ENCODE measurements around the gene ATP11C. TPM values are rescaled to one million over a fixed set of nuclear protein-coding genes. Genes with fewer than 3 reads are reported as not detected.
"Not testable (repeated sequence)": the region's sequence is repeated elsewhere in the genome, so short reads cannot be mapped to it uniquely, and the experiment has no call there.

ATP11C gene
- total and polyA plus RNA-seq, 4 donors = 2.6 to 23.5 (median 10.0) TPM

DNA sequence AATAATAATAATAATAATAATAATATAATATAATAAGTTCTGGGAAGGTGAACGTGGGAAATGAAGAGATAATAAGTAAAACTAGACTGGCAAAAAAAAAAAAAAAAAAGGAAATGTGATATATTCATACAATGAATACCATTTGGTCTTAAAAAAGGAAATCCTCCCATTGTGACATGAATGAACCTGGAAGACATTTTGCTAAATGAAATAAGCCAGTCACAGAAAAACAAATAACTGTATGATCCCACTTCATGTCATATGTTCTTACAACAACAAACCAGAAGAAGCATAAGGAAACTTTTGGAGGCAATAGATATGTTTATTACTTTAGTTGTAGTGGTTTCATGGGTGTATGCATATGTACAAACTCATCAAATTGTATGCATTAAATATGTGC is 63.1 kb downstream of the ATP11C start:
- WGBS, 2 donors = 26 to 64% methylated on average over 1 of the region's 1 CpG
- no peak overlapping the region for H3K9ac ChIP-seq (ENCODE audit: insufficient read depth in 1 of 2, low read length in 2 of 2)
- no peaks in the 10 kb centered on the region for H3K9me3 ChIP-seq (ENCODE audit: control insufficient read depth in 4 of 4, insufficient read depth in 3 of 4, low read length in 3 of 4)
- no peak for DNase-seq
- no peaks in the 10 kb centered on the region for H3K27me3 ChIP-seq (ENCODE audit: control insufficient read depth in 3 of 3, insufficient read depth in 3 of 3, low read length in 2 of 3)
- H3K4me1 ChIP-seq (ENCODE audit: control insufficient read depth in 5 of 5, insufficient read depth in 5 of 5, low read length in 5 of 5) = no peaks in the 10 kb centered on the region
- H3K36me3 ChIP-seq (ENCODE audit: control insufficient read depth in 4 of 4, insufficient read depth in 4 of 4, low read length in 4 of 4) = no peaks in the 10 kb centered on the region
- no peak for ATAC-seq (ENCODE audit: insufficient read depth, low FRiP score)
- TF ChIP-seq, protein P1, sequence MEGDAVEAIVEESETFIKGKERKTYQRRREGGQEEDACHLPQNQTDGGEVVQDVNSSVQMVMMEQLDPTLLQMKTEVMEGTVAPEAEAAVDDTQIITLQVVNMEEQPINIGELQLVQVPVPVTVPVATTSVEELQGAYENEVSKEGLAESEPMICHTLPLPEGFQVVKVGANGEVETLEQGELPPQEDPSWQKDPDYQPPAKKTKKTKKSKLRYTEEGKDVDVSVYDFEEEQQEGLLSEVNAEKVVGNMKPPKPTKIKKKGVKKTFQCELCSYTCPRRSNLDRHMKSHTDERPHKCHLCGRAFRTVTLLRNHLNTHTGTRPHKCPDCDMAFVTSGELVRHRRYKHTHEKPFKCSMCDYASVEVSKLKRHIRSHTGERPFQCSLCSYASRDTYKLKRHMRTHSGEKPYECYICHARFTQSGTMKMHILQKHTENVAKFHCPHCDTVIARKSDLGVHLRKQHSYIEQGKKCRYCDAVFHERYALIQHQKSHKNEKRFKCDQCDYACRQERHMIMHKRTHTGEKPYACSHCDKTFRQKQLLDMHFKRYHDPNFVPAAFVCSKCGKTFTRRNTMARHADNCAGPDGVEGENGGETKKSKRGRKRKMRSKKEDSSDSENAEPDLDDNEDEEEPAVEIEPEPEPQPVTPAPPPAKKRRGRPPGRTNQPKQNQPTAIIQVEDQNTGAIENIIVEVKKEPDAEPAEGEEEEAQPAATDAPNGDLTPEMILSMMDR (IDR thresholded peaks at IDR 0.05; ENCODE audit: control extremely low read depth, extremely low read depth) = no peak
- H3K27ac ChIP-seq (ENCODE audit: low read depth in 1 of 2, low read length in 1 of 2) = no peak overlapping the region
- H3K4me3 ChIP-seq = no peak overlapping the region

DNA sequence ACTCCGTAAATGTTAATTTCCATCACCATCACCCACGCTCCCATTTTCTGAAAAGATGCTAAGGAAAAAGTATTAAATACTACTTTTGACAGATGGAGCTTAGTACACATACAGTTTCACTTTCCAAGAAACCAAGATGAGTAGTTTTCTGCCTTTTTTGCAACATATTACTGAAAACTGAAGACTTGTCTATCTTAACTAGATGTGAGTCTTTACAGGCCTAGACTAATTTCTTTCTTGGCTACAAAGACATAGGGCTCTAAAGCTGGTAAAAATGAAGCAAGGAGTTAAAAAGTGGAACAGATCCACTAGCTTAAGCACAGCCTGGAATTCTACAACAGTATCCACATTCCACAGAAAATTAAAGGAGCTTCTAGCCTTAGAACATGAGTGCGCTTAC is 68.2 kb downstream of the ATP11C start:
- no peak for ATAC-seq (ENCODE audit: insufficient read depth, low FRiP score)
- Histone ChIP-seq H3K9ac (ENCODE audit: insufficient read depth in 1 of 2, low read length in 2 of 2) (no peak overlapping the region), H3K27me3 (ENCODE audit: control insufficient read depth in 3 of 3, insufficient read depth in 3 of 3, low read length in 2 of 3) (no peaks in the 10 kb centered on the region), H3K4me1 (ENCODE audit: control insufficient read depth in 5 of 5, insufficient read depth in 5 of 5, low read length in 5 of 5) (no peaks in the 10 kb centered on the region), H3K9me3 (ENCODE audit: control insufficient read depth in 4 of 4, insufficient read depth in 3 of 4, low read length in 3 of 4) (no peaks in the 10 kb centered on the region), H3K4me3 (no peak overlapping the region), H3K36me3 (ENCODE audit: control insufficient read depth in 4 of 4, insufficient read depth in 4 of 4, low read length in 4 of 4) (no peaks in the 10 kb centered on the region), H3K27ac (ENCODE audit: low read depth in 1 of 2, low read length in 1 of 2) (no peak overlapping the region)
- no peak for DNase-seq
- TF ChIP-seq, protein P1 (IDR thresholded peaks at IDR 0.05; ENCODE audit: control extremely low read depth, extremely low read depth) = no peak
- WGBS, 2 donors = 96 to 98% methylated on average over 3 of the region's 3 CpGs

DNA sequence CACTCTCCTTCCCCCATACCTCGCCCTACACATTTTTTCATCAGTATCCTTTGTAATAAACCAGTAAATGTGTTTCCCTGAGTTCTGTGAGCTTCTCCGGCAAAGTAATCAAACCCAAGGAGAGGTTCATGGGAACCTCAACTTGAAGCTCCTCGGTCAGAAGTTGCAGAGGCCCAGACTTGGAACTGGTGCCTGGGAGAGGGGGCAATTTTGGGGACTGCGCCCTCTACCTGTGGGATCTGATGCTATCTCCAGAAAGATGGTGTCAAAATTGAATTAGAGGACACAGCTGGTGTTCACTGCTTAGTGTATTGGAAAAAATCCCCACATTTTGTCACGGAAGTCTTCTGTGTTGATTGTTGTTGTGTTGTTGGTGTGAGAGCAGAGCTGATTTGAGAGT is 70.6 kb downstream of the ATP11C start:
- 82 to 100% methylated on average over 5 of the region's 5 CpGs for WGBS, 2 donors
- H3K36me3 ChIP-seq (ENCODE audit: control insufficient read depth in 4 of 4, insufficient read depth in 4 of 4, low read length in 4 of 4) = no peaks in the 10 kb centered on the region
- H3K9ac ChIP-seq (ENCODE audit: insufficient read depth in 1 of 2, low read length in 2 of 2) = no peak overlapping the region
- TF ChIP-seq, protein P1 (IDR thresholded peaks at IDR 0.05; ENCODE audit: control extremely low read depth, extremely low read depth) = no peak
- DNase-seq = no peak
- H3K4me1 ChIP-seq (ENCODE audit: control insufficient read depth in 5 of 5, insufficient read depth in 5 of 5, low read length in 5 of 5) = no peaks in the 10 kb centered on the region
- no peak overlapping the region for H3K27ac ChIP-seq (ENCODE audit: low read depth in 1 of 2, low read length in 1 of 2)
- H3K4me3 ChIP-seq = no peak overlapping the region
- no peaks in the 10 kb centered on the region for H3K9me3 ChIP-seq (ENCODE audit: control insufficient read depth in 4 of 4, insufficient read depth in 3 of 4, low read length in 3 of 4)
- ATAC-seq (ENCODE audit: insufficient read depth, low FRiP score) = no peak
- no peaks in the 10 kb centered on the region for H3K27me3 ChIP-seq (ENCODE audit: control insufficient read depth in 3 of 3, insufficient read depth in 3 of 3, low read length in 2 of 3)

DNA sequence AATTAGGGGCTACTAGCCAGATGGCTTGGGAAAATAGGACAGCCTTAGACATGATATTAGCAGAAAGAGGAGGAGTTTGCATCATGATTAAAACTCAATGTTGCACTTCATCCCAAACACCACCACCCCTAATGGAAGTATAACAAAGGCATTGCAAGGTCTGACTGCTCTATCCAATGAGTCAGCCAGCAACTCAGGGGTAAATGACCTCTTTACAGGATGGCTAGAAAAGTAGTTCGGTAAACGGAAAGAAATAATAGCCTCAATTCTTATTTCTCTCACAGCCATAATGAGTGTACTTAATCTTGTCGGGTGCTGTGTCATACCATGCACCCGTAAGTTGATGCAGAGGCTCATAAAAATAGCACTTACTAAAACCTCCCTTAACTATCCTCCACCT is 76.0 kb downstream of the ATP11C start:
- not testable (repeated sequence) for ATAC-seq (ENCODE audit: insufficient read depth, low FRiP score); DNase-seq; H3K9ac ChIP-seq (ENCODE audit: insufficient read depth in 1 of 2, low read length in 2 of 2); H3K9me3 ChIP-seq (ENCODE audit: control insufficient read depth in 4 of 4, insufficient read depth in 3 of 4, low read length in 3 of 4); H3K27ac ChIP-seq (ENCODE audit: low read depth in 1 of 2, low read length in 1 of 2); H3K4me1 ChIP-seq (ENCODE audit: control insufficient read depth in 5 of 5, insufficient read depth in 5 of 5, low read length in 5 of 5); H3K4me3 ChIP-seq; H3K27me3 ChIP-seq (ENCODE audit: control insufficient read depth in 3 of 3, insufficient read depth in 3 of 3, low read length in 2 of 3); H3K36me3 ChIP-seq (ENCODE audit: control insufficient read depth in 4 of 4, insufficient read depth in 4 of 4, low read length in 4 of 4)
- 89 to 91% methylated on average over 4 of the region's 4 CpGs for WGBS, 2 donors

Measured in lung (tissue), 12 donors.